HG03457 (cell line): ENCODE measurements around the gene SLAMF7.

ENCODE experiments used
- ATAC-seq: cut with Tn5 transposase; IDR thresholded peaks from one replicate; pipeline ENCODE4 v1.9.1; 2021; ENCODE audit warnings: moderate number of reproducible peaks; ENCODE audit not compliant: unreplicated experiment

Gene SLAMF7

GRCh38 chr1:160744852-160745520, 5.9 kb downstream of the SLAMF7 start:
- ATAC-seq = no peak

GRCh38 chr1:160745551-160745950, 6.5 kb downstream of the SLAMF7 start:
- ATAC-seq = no peak

DNA sequence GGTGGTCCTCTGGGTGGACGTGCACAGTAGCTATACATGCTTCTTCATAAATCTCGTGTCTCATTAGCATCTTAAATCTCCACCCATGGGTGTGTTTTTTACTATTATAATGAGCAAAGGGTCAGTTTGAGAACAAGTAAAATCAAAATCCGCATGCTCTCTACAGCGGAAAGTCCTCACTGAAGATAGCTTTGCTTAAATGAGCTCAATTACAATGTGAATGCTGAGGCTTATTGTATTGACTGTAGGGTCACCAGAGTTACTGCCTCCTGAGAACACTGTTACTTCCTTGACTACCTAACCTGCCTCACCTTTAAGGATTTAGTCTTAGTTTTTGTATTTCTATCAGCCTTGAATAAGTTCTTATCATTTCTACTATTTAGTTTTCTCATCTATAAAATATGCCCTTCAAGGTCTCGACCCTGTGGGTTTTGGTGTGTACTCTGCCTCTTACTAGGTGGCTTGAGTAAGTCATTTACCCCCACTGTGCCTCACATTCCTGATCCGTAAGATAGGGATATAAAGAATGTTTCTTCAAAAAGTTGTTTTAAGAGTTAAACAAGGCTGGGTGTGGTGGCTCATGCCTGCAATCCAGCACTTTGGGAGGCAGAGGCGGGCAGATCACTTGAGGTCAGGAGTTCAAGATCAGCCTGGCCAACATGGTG, 7.9 kb downstream of the SLAMF7 start:
- no peak for ATAC-seq

GRCh38 chr1:160747717-160748116, 8.7 kb downstream of the SLAMF7 start:
- no peak for ATAC-seq

GRCh38 chr1:160748181-160748877, 9.3 kb downstream of the SLAMF7 start:
- ATAC-seq = no peak

DNA sequence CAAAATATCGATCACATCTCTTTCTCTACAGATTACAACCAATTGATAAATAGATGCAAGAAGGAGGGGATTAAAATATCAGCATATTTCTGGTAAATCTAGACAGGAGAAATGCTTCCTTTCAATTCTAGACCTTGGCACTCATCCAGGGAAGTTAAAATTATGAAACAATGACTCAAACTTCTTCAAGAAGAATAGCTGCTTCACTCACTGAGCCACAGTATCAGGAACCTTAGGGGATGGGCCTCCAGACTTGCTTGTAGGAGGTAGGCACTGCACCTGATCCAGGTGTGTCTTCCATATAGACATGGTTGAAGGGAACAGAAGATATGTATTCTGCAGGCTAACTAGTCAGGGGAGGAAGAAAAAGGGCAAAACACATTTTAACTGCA, 9.8 kb downstream of the SLAMF7 start:
- ATAC-seq = no peak

- no peak for ATAC-seq
These were observed 11.6 kb downstream of the SLAMF7 start for GRCh38 chr1:160750608-160751007.

GRCh38 chr1:160752406-160752805, 13.4 kb downstream of the SLAMF7 start:
- no peak for ATAC-seq

- no peak for ATAC-seq
These were observed 13.9 kb downstream of the SLAMF7 start for GRCh38 chr1:160752924-160753323.

DNA sequence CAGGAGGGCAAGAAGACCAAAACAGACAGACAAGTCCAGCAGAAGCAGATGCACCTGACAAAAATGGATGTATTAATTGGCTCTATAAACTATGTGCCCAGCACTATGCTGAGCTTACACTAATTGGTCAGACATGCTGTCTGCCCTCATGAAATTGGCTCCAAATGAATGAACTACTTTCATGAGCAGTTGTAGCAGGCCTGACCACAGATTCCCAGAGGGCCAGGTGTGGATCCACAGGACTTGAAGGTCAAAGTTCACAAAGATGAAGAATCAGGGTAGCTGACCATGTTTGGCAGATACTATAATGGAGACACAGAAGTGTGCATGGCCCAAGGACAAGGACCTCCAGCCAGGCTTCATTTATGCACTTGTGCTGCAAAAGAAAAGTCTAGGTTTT, 14.5 kb downstream of the SLAMF7 start:
- no peak for ATAC-seq

GRCh38 chr1:160755461-160755860, 16.4 kb downstream of the SLAMF7 start:
- no peak for ATAC-seq

DNA sequence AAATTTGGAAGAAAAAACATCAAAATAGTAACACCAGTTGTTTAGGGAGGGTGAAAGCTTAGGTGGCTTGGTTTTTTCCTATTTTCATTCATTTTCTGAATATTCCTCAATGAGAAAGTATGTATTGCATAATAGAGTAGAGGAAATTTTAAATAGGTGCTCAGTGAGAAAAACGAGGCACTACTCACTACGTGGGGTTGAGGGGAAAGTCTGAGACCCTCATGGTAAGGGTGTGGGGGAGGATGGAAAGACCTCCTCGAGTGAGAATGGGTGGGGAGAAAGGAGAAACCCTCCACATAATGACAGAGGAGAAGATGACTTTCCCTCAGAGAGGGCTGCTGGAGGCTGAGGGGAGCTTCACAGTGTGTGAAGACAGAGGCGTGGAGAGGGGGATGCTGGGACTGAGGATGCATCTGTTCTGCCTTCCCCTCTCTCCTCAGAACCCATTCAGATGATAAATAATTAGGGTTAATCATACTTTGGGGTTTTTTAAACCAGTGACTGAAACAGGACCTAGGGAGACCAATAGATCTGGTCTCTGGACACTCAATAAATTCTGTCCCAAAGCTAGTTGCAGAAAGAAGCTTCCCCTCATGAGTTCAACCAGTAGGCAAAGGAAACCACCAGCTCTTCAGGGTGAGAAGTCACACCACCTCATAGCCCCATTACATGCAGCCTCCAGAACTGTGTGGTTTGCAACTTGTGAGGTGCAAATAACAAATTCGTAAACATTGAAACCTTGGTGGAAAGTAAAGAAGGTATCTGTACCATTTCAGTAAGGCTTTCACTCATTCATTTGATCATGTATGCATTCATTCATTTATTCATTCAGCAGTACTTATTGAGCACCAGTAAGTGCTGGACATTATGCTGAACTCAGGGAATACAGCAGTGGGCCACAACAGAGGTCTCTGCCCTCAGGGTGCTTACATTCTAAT, 17.1 kb downstream of the SLAMF7 start:
- no peak for ATAC-seq

- ATAC-seq = no peak
These were observed 17.8 kb downstream of the SLAMF7 start for GRCh38 chr1:160756849-160757201.

GRCh38 chr1:160758521-160758920, 19.5 kb downstream of the SLAMF7 start:
- ATAC-seq = no peak

DNA sequence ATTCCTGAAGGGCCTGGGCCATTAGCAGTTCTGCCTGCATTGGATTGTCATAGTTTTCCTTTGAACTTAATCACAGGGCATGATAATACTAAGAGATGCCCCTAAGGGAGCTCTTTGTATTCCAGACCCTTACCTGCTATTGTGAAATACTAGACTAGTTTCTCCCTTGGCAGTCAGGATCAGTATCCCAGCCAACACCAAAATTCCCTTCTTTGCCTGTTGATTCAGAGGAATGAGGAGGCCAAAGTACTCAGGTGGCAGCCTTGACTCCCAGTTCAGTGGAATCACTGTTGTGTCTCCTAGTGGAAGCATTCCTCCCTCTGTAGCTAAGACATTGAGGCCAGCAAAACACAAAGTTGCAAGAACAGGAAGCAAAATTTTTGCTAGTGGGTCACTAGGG, 20.7 kb downstream of the SLAMF7 start:
- ATAC-seq = no peak

GRCh38 chr1:160761046-160761445, 22.0 kb downstream of the SLAMF7 start:
- no peak for ATAC-seq

- no peak for ATAC-seq
These were observed 22.8 kb downstream of the SLAMF7 start for GRCh38 chr1:160761886-160762285.

- ATAC-seq = no peak
These were observed 24.9 kb downstream of the SLAMF7 start for GRCh38 chr1:160763993-160764392.

- no peak for ATAC-seq
These were observed 28.6 kb downstream of the SLAMF7 start for GRCh38 chr1:160767395-160768294.

DNA sequence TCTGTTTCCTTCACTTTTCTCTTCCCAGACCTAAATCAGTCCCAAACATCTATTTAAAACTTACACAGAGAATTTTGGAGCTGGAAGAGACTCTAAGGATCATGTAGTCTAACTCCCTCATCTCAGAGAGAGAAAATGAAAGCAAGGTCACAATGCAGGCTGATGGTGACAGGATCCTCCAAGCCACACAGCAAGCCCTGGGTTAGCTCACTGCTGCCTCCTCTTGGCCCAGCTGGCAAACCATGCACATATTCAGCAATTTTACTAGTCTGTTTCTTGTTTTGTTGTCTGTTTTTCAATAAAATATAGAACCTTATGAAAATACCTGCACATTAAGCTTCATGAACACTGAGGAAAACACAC, 29.2 kb downstream of the SLAMF7 start:
- ATAC-seq = no peak
